ENCODE results near the gene DNAJC15.

The DNAJC15 gene

GRCh38 chr13:43124490-43124889, 101.1 kb downstream of the DNAJC15 start:
- DNase-seq (ENCODE audit: low read depth in 1 of 2, low spot score in 1 of 2), result no peak

- no peak for DNase-seq (ENCODE audit: low read depth in 1 of 2, low spot score in 1 of 2)
Measured at GRCh38 chr13:43126420-43126819, 103.0 kb downstream of the DNAJC15 start.

- no peak for DNase-seq (ENCODE audit: low read depth in 1 of 2, low spot score in 1 of 2)
Measured at GRCh38 chr13:43127103-43127798, 103.9 kb downstream of the DNAJC15 start.

- DNase-seq (ENCODE audit: low read depth in 1 of 2, low spot score in 1 of 2), result no peak
Measured at GRCh38 chr13:43127827-43128226, 104.4 kb downstream of the DNAJC15 start.

GRCh38 chr13:43128504-43128961, 105.1 kb downstream of the DNAJC15 start:
- no peak for DNase-seq (ENCODE audit: low read depth in 1 of 2, low spot score in 1 of 2)

- DNase-seq (ENCODE audit: low read depth in 1 of 2, low spot score in 1 of 2), result no peak
Measured at GRCh38 chr13:43129066-43129465, 105.7 kb downstream of the DNAJC15 start.

- DNase-seq (ENCODE audit: low read depth in 1 of 2, low spot score in 1 of 2), result no peak
Measured at GRCh38 chr13:43129511-43130110, 106.2 kb downstream of the DNAJC15 start.

GRCh38 chr13:43132257-43132656, 108.9 kb downstream of the DNAJC15 start:
- DNase-seq (ENCODE audit: low read depth in 1 of 2, low spot score in 1 of 2), result no peak

GRCh38 chr13:43132911-43133310, 109.5 kb downstream of the DNAJC15 start:
- no peak for DNase-seq (ENCODE audit: low read depth in 1 of 2, low spot score in 1 of 2)

- DNase-seq (ENCODE audit: low read depth in 1 of 2, low spot score in 1 of 2), result no peak
Measured at GRCh38 chr13:43133792-43134191, 110.4 kb downstream of the DNAJC15 start.

- DNase-seq (ENCODE audit: low read depth in 1 of 2, low spot score in 1 of 2), result no peak
Measured at GRCh38 chr13:43134868-43135267, 111.5 kb downstream of the DNAJC15 start.

- no peak for DNase-seq (ENCODE audit: low read depth in 1 of 2, low spot score in 1 of 2)
Measured at GRCh38 chr13:43135516-43135915, 112.1 kb downstream of the DNAJC15 start.

GRCh38 chr13:43136920-43137575, 113.7 kb downstream of the DNAJC15 start:
- no peak for DNase-seq (ENCODE audit: low read depth in 1 of 2, low spot score in 1 of 2)

GRCh38 chr13:43139211-43139610, 115.8 kb downstream of the DNAJC15 start:
- no peak for DNase-seq (ENCODE audit: low read depth in 1 of 2, low spot score in 1 of 2)

- no peak for DNase-seq (ENCODE audit: low read depth in 1 of 2, low spot score in 1 of 2)
Measured at GRCh38 chr13:43139921-43140320, 116.5 kb downstream of the DNAJC15 start.

GRCh38 chr13:43140985-43141384, 117.6 kb downstream of the DNAJC15 start:
- DNase-seq (ENCODE audit: low read depth in 1 of 2, low spot score in 1 of 2), result no peak

GRCh38 chr13:43141685-43142084, 118.3 kb downstream of the DNAJC15 start:
- DNase-seq (ENCODE audit: low read depth in 1 of 2, low spot score in 1 of 2), result no peak

GRCh38 chr13:43143591-43143990, 120.2 kb downstream of the DNAJC15 start:
- no peak for DNase-seq (ENCODE audit: low read depth in 1 of 2, low spot score in 1 of 2)

- DNase-seq (ENCODE audit: low read depth in 1 of 2, low spot score in 1 of 2), result no peak
Measured at GRCh38 chr13:43145534-43146196, 122.3 kb downstream of the DNAJC15 start.

- DNase-seq (ENCODE audit: low read depth in 1 of 2, low spot score in 1 of 2), result no peak
Measured at GRCh38 chr13:43146400-43146799, 123.0 kb downstream of the DNAJC15 start.

GRCh38 chr13:43150369-43151207, 127.2 kb downstream of the DNAJC15 start:
- DNase-seq (ENCODE audit: low read depth in 1 of 2, low spot score in 1 of 2), result no peak

Data from activated CD4-positive, alpha-beta T cell treated with anti-CD3 and anti-CD28 coated beads, Interleukin-2, amount 50 U/mL, for 24 hours (primary cell).